Bronchial epithelial cell (primary cell): ENCODE results near the gene WDCP. TPM values are rescaled to one million over a fixed set of nuclear protein-coding genes. Genes with fewer than 3 reads are reported as not detected.

Experiments
- DNase-seq: peaks from one replicate; pipeline ENCODE4 v3.0.0-alpha.2; 2010; ENCODE audit warnings: low read depth
- FAIRE-seq: peaks from 2 replicates; lab custom pipeline; 2011; peaks lifted over from hg19 to GRCh38; lab: Jason Lieb, UNC
- H3K27me3 ChIP-seq: 2 replicates; pipeline ENCODE4 v1.5.1; 2011; ENCODE audit warnings: low read length; ENCODE audit not compliant: control insufficient read depth, insufficient read depth
- H3K36me3 ChIP-seq: 2 replicates; pipeline ENCODE4 v1.5.1; 2011; ENCODE audit warnings: low read length; ENCODE audit not compliant: control insufficient read depth, insufficient read depth
- H3K4me3 ChIP-seq: 2 replicates; pipeline ENCODE4 v1.5.1; 2011; ENCODE audit warnings: mild to moderate bottlenecking, low read depth, low read length, control low read depth
- total RNA-seq: library from RNA; depleted of rRNA; stranded (reverse); fragments of >200 nt; gene quantifications from 2 replicates; pipeline ENCODE4 v1.2.1, GENCODE V29; 2014
- TF ChIP-seq, protein P1 (sequence below): IDR thresholded peaks from 2 replicates; pipeline ENCODE4 v1.5.1; 2011; ENCODE audit warnings: mild to moderate bottlenecking, moderate library complexity, low read length, control low read depth, inconsistent platforms; ENCODE audit not compliant: insufficient read depth, severe bottlenecking

WDCP gene
- total RNA-seq, 1 donor from 2014 or later = 7.1 TPM

GRCh38 chr2:24021122-24021998, 25.8 kb downstream of the WDCP start:
- DNase-seq = peak; percentile 86
- TF ChIP-seq, protein P1, sequence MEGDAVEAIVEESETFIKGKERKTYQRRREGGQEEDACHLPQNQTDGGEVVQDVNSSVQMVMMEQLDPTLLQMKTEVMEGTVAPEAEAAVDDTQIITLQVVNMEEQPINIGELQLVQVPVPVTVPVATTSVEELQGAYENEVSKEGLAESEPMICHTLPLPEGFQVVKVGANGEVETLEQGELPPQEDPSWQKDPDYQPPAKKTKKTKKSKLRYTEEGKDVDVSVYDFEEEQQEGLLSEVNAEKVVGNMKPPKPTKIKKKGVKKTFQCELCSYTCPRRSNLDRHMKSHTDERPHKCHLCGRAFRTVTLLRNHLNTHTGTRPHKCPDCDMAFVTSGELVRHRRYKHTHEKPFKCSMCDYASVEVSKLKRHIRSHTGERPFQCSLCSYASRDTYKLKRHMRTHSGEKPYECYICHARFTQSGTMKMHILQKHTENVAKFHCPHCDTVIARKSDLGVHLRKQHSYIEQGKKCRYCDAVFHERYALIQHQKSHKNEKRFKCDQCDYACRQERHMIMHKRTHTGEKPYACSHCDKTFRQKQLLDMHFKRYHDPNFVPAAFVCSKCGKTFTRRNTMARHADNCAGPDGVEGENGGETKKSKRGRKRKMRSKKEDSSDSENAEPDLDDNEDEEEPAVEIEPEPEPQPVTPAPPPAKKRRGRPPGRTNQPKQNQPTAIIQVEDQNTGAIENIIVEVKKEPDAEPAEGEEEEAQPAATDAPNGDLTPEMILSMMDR = peak; percentile 38
- no peaks in the 10 kb centered on the region for H3K27me3 ChIP-seq
- H3K4me3 ChIP-seq = no peak overlapping the region
- FAIRE-seq = peak; percentile 89
- no peaks in the 10 kb centered on the region for H3K36me3 ChIP-seq

DNA sequence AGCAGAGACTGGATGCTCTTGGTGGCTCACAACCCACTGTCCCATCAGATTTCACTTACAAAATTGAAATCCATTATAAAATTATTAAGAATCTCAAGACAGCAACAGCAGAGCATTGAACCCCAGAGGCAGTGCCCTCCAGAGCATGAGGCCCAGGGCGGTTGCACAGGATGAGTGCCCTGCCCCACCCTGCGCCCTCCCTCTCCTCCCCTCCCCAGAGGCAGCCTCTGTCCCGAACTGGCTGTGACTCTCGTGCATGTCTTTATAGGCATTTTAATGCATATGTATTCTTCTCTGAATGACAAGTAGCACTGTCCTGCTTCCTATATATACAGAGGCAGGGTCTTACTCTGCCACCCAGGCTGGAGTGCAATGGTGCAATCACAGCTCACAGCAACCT, 26.9 kb downstream of the WDCP start:
- Histone ChIP-seq H3K4me3 (no peak overlapping the region), H3K36me3 (no peaks in the 10 kb centered on the region), H3K27me3 (no peaks in the 10 kb centered on the region)
- DNase-seq (no peak), FAIRE-seq (no peak)
- TF ChIP-seq, protein P1 = no peak

GRCh38 chr2:24019729-24020128, 27.5 kb downstream of the WDCP start:
- DNase-seq = no peak
- no peak for FAIRE-seq
- Histone ChIP-seq H3K27me3 (no peaks in the 10 kb centered on the region), H3K4me3 (no peak overlapping the region), H3K36me3 (no peaks in the 10 kb centered on the region)
- TF ChIP-seq, protein P1 = no peak

DNA sequence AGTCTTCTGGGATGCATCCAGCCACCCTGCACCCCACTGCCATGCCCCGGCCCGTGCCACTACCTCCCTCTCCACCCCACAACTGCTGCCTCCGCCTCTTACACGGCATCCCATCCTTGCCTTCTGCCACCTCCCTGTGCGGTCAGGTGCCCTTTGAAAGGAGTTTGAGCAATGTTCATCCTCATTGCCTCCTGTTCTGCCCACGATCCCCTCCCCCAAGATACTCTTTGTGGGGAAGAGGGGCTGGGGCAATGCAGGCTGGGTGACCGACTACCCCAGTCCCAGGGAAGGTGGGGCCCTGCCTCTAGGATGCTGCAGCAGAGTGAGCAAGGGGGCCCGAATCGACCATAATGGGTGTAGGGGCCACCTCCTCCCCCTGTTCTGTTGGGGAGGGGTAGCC, 28.9 kb downstream of the WDCP start:
- Histone ChIP-seq H3K4me3 (no peak overlapping the region), H3K36me3 (no peaks in the 10 kb centered on the region), H3K27me3 (no peaks in the 10 kb centered on the region)
- no peak for DNase-seq
- TF ChIP-seq, protein P1 = no peak
- FAIRE-seq = no peak

DNA sequence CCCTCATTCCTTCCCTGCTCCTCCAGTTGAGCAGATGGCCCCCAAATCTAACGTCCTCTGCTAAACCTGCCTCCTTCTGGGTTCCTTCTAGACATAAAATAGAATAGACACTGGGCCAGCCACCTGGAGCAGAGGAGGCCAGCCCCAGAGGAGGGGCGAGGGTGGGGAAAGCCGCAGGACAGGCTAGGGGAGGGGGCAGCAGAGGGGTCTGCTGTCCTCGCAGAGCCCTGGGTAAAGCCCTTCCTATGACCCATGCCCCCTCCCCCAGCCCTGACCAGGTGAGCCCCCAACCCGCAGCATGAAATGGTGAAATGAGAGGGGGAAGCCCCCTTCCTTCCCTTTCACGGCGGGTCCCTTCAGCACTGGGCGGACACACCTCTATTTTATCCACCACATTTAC, 29.5 kb downstream of the WDCP start:
- no peaks in the 10 kb centered on the region for H3K36me3 ChIP-seq
- no peaks in the 10 kb centered on the region for H3K27me3 ChIP-seq
- no peak for FAIRE-seq
- DNase-seq = no peak
- H3K4me3 ChIP-seq = no peak overlapping the region
- TF ChIP-seq, protein P1 = no peak
